Thymus (tissue), 11 donors: ENCODE measurements around the gene ATP1B3. TPM values are rescaled to one million over a fixed set of nuclear protein-coding genes. Genes with fewer than 3 reads are reported as not detected.

ENCODE experiments used
- DNase-seq, 9 donors: peaks; one replicate each; pipeline ENCODE4 v3.0.0-alpha.2; 2013; ENCODE audit warnings: low spot score in 9 of 9, low read depth in 6 of 9, missing footprints in 1 of 9
- H3K27ac ChIP-seq, 2 donors: one replicate each; pipeline ENCODE4 v1.5.1; 2013; ENCODE audit warnings: control low read depth in 1 of 2, low read depth in 1 of 2, low read length in 1 of 2, mild to moderate bottlenecking in 1 of 2, moderate library complexity in 1 of 2
- H3K27me3 ChIP-seq, 2 donors: one replicate each; pipeline ENCODE4 v1.5.1; 2013; ENCODE audit warnings: low read length in 1 of 2; ENCODE audit not compliant: control insufficient read depth in 2 of 2, insufficient read depth in 1 of 2
- H3K36me3 ChIP-seq, 2 donors: one replicate each; pipeline ENCODE4 v1.5.1; 2013; ENCODE audit warnings: low read length in 1 of 2, mild to moderate bottlenecking in 1 of 2, moderate library complexity in 1 of 2; ENCODE audit not compliant: control insufficient read depth in 2 of 2, insufficient read depth in 2 of 2
- H3K4me1 ChIP-seq, 2 donors: one replicate each; pipeline ENCODE4 v1.5.1; 2013; ENCODE audit warnings: low read length in 2 of 2; ENCODE audit not compliant: control insufficient read depth in 2 of 2, insufficient read depth in 2 of 2
- H3K4me3 ChIP-seq, 2 donors: one replicate each; pipeline ENCODE4 v1.5.1; 2013; ENCODE audit warnings: low read length in 2 of 2, control low read depth in 1 of 2, mild to moderate bottlenecking in 1 of 2
- H3K9me3 ChIP-seq, 2 donors: one replicate each; pipeline ENCODE4 v1.5.1; 2013; ENCODE audit warnings: low read length in 1 of 2, mild to moderate bottlenecking in 1 of 2; ENCODE audit not compliant: control insufficient read depth in 2 of 2, insufficient read depth in 1 of 2
- WGBS: extraction: QIAGEN DNeasy Blood & Tissue Kit; methylation state at CpG from one replicate; pipeline ENCODE4 v1.1.7; 2013; 5-methylcytosine and 5-hydroxymethylcytosine counted together
- polyA plus RNA-seq: library from polyadenylated mRNA; stranded (reverse); fragments of 200-250 nt; gene quantifications from one replicate; pipeline ENCODE4 v1.2.3, GENCODE V29; 2013
- total RNA-seq: library from RNA; stranded (reverse); fragments of 120-200 nt; gene quantifications from one replicate; pipeline ENCODE4 v1.2.4, GENCODE V29; 2013
- donor health status: healthy.

The ATP1B3 gene
- total and polyA plus RNA-seq, 2 donors = 42.0 to 99.0 TPM

GRCh38 chr3:141854599-141854998 is 21.8 kb upstream of the ATP1B3 start:
- no peaks in the 10 kb centered on the region for H3K9me3 ChIP-seq
- no peaks in the 10 kb centered on the region for H3K27me3 ChIP-seq
- DNase-seq = no peak
- H3K4me1 ChIP-seq = no peaks in the 10 kb centered on the region
- no peak overlapping the region for H3K4me3 ChIP-seq
- no peak overlapping the region for H3K27ac ChIP-seq
- H3K36me3 ChIP-seq = no peaks in the 10 kb centered on the region
- WGBS = 100% methylated on average over 1 of the region's 1 CpG

DNA sequence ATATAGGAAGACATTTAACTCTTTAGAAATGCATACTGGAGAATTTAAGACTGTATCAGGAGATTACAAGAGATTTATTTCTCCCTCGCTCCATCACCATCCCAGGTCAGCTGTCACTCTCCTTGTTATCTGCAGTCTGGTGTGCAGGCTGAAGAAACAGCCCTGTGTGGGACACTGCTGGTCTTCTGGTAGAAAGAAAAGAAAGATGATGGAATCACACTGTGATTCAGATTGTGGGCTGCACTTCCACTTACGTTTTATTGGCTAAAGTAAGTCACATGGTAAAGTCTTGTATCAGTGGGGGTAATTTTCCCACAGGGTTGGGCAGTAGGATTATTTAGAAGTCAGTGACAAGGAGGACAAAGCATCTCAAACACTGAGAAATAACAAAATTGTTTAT is 18.1 kb upstream of the ATP1B3 start:
- H3K27ac ChIP-seq = no peak overlapping the region
- no peaks in the 10 kb centered on the region for H3K36me3 ChIP-seq
- no peaks in the 10 kb centered on the region for H3K27me3 ChIP-seq
- 98% methylated on average over 2 of the region's 2 CpGs for WGBS
- H3K4me1 ChIP-seq = no peaks in the 10 kb centered on the region
- no peaks in the 10 kb centered on the region for H3K9me3 ChIP-seq
- no peak overlapping the region for H3K4me3 ChIP-seq
- DNase-seq = no peak

GRCh38 chr3:141859651-141860050 is 16.8 kb upstream of the ATP1B3 start:
- Histone ChIP-seq H3K4me1 (no peaks in the 10 kb centered on the region), H3K27me3 (no peaks in the 10 kb centered on the region), H3K9me3 (no peaks in the 10 kb centered on the region), H3K4me3 (no peak overlapping the region), H3K27ac (no peak overlapping the region), H3K36me3 (no peaks in the 10 kb centered on the region)
- DNase-seq = no peak
- 95% methylated on average over 4 of the region's 4 CpGs for WGBS

DNA sequence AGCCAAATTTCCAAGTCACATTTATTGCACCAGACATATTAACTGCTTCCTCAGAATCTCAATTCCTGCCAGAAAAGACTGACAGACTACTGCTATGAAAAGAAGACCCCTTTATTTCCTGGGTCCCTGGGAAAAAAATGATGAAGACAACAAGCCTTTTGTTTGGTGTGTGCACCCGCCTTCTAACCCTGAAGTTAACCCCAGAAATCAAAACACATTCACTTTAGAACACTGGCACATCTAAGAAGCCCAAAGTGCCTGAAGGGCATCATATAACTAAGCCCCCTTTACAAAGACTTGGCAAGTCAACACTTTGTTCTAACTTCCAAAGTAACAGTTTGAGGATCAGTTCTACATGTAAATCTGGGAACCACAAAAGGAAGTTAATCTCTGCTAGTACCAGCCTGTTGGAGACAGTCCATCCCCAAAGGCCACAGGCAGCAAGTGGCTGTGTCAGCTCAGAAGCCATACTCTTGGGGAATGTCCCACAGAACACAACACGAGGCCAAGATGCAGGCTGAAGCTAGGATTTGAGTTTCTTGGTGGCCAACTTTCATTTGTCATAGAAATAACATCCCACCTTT is 16.3 kb upstream of the ATP1B3 start:
- Histone ChIP-seq H3K4me1 (no peaks in the 10 kb centered on the region), H3K4me3 (no peak overlapping the region), H3K9me3 (no peaks in the 10 kb centered on the region), H3K36me3 (no peaks in the 10 kb centered on the region), H3K27me3 (no peaks in the 10 kb centered on the region), H3K27ac (no peak overlapping the region)
- 95% methylated on average over 2 of the region's 2 CpGs for WGBS
- DNase-seq = no peak

DNA sequence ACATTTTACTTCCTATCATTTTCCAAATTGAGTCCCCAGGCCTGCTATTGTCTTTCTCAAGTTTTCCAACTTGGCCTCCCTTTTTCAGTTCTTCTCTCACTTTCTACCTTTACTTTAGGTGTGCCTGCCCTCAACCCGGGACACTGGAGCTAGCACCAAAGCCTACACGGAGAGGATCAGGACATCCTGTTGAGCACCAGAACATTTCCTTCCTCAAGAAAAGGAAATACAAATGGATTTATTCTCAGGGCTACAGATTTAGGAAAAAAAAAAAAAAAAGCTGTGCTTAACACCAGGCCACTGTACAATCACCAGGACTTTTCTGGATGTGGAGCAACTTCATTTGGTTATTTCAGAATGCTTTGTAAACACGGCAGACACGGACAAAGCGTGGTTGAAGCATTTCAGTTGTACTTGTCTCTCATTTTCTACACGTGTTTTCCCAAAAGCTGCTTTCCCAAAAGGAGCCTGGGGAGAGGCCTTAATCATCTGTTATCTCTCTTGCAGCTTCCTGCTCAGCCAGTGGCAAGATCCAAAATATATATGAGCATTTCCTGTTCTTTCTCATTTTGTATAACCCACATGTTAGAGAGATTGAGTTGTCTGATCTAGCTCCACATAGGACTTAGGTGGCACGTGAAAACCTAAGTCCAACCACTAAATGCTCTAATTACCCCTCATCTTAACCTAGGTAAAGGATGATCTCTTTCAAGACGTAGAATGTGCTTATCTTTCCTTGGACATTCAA is 15.5 kb upstream of the ATP1B3 start:
- H3K9me3 ChIP-seq = no peaks in the 10 kb centered on the region
- no peaks in the 10 kb centered on the region for H3K27me3 ChIP-seq
- no peaks in the 10 kb centered on the region for H3K36me3 ChIP-seq
- 72% methylated on average over 8 of the region's 8 CpGs for WGBS
- H3K4me3 ChIP-seq = no peak overlapping the region
- no peak for DNase-seq
- no peak overlapping the region for H3K27ac ChIP-seq
- H3K4me1 ChIP-seq = no peaks in the 10 kb centered on the region

- 80% methylated on average over 3 of the region's 3 CpGs for WGBS
- no peaks in the 10 kb centered on the region for H3K36me3 ChIP-seq
- no peaks in the 10 kb centered on the region for H3K9me3 ChIP-seq
- H3K27me3 ChIP-seq = no peaks in the 10 kb centered on the region
- no peak overlapping the region for H3K4me3 ChIP-seq
- H3K4me1 ChIP-seq = no peaks in the 10 kb centered on the region
- DNase-seq = no peak
- H3K27ac ChIP-seq = no peak overlapping the region
Measured at GRCh38 chr3:141862279-141862816, 14.1 kb upstream of the ATP1B3 start.

DNA sequence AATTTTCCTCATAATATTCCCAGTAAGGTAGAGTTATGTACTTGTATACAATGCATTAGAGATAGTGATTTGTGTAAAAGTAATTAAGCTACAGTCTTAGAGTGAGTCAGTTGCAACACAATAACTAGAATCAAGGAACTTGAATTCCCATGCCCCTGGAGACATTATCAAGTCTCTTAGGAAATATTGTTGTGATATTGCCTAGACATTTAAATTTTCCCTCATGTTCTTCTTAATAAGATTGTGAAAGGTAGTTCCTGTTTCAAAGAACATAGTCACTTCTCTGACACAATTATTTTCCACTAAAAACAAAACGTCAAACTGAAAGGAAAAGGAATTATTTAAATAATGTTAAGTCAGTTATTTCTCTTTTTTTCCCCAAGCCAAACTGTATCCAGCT is 13.0 kb upstream of the ATP1B3 start:
- no peaks in the 10 kb centered on the region for H3K9me3 ChIP-seq
- WGBS = 13% methylated on average over 1 of the region's 1 CpG
- no peak overlapping the region for H3K27ac ChIP-seq
- DNase-seq = no peak
- no peaks in the 10 kb centered on the region for H3K4me1 ChIP-seq
- H3K4me3 ChIP-seq = no peak overlapping the region
- H3K27me3 ChIP-seq = no peaks in the 10 kb centered on the region
- no peaks in the 10 kb centered on the region for H3K36me3 ChIP-seq

- Histone ChIP-seq H3K27ac (no peak overlapping the region), H3K4me1 (no peaks in the 10 kb centered on the region), H3K27me3 (no peaks in the 10 kb centered on the region), H3K36me3 (no peaks in the 10 kb centered on the region), H3K9me3 (no peaks in the 10 kb centered on the region), H3K4me3 (no peak overlapping the region)
- WGBS = 94% methylated on average over 4 of the region's 4 CpGs
- no peak for DNase-seq
Measured at GRCh38 chr3:141864281-141864970, 12.0 kb upstream of the ATP1B3 start.

DNA sequence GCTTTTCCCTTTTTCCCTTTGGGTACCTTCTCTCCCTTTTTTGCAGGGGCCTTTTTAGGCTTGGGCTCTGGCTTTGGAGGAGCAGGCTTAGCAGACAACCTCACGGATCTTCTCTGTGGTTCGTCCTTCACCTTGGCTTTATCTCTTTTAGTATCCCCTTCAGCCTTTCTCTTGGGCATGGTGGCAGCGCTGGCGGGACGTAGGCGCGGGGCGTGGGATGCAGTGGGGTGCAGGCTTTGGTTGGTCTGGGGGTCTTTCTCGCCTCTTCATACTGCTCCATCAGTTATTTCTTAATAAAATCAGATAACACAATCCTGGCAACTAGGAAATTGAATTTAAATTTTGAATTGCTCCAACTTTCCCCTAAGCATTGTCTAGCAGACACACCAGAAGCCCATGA is 11.3 kb upstream of the ATP1B3 start:
- H3K36me3 ChIP-seq = no peaks in the 10 kb centered on the region
- H3K27me3 ChIP-seq = no peaks in the 10 kb centered on the region
- no peak for DNase-seq
- no peaks in the 10 kb centered on the region for H3K4me1 ChIP-seq
- no peak overlapping the region for H3K4me3 ChIP-seq
- 99% methylated on average over 9 of the region's 9 CpGs for WGBS
- H3K9me3 ChIP-seq = no peaks in the 10 kb centered on the region
- H3K27ac ChIP-seq = no peak overlapping the region
